ENCODE data around the gene REPS1. TPM values are rescaled to one million over a fixed set of nuclear protein-coding genes. Genes with fewer than 3 reads are reported as not detected.

REPS1 gene
- total and polyA plus RNA-seq, 7 experiments from 2014 or later = 24.7 to 74.6 (median 65.4) TPM

- Histone ChIP-seq H3K9me3 (ENCODE audit: control insufficient read depth in 2 of 3, low read length in 3 of 3) (no peaks in the 10 kb centered on the region), H3K4me3 (ENCODE audit: low read length) (no peak overlapping the region), H3K27me3 (ENCODE audit: control insufficient read depth in 2 of 2, insufficient read depth in 2 of 2, low read length in 2 of 2) (no peaks in the 10 kb centered on the region), H3K4me1 (ENCODE audit: control insufficient read depth in 2 of 2, insufficient read depth in 2 of 2, low read length in 2 of 2) (peaks cover 30 to 37% of the 10 kb centered on the region in 2 donors), H3K36me3 (ENCODE audit: control insufficient read depth in 2 of 3, insufficient read depth in 3 of 3, low read length in 3 of 3) (no peaks in the 10 kb centered on the region), H3K27ac (ENCODE audit: low read depth, low read length) (no peak overlapping the region)
- ChIA-PET POLR2A (no interaction called here), CTCF (no interaction called here)
- DNase-seq (no peak), ATAC-seq (no peak)
- Mint-ChIP-seq H3K27ac (peak overlapping the region in 2 of 9 donors; percentile 10 to 50), H3K9me3 (no peaks in the 10 kb centered on the region), H3K4me3 (peak overlapping the region in 6 of 10 donors; percentile 1 to 53 (median 10)), H3K4me1 (peaks cover 28 to 97% (median 88%) of the 10 kb centered on the region in 7 donors), H3K27me3 (no peaks in the 10 kb centered on the region), H3K36me3 (peaks cover 0 to 11% (median 0%) of the 10 kb centered on the region in 5 donors)
- intact Hi-C loops (cut with micrococcal nuclease) = no loop called here
Observed at GRCh38 chr6:138971601-138972000, 16.5 kb downstream of the REPS1 start.

DNA sequence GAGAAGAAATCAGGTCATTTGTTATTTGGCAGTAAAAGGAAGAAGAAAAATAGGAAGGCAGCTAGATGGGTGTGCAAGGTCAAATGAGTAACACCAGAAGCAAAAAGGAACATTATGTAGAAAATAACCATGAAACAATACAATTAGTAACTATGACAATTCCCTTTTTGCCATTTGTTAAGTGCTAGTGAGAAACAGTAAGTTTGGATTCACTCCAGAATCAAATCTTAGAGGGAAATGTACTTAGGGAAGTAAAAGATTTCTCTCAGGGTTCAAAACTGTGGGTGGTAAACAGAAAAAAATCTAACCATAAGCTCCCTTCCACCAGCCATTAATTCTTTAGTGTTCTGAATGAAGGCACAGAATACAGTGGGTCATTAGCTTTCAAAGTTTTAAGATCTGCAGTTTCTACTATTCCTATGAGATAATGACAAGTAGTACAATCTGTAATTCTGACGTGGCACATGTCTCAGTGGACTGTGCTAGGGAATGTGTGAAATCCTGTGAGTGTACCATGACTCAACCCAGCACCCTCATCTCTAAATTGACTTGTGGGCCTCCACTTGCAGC lies 17.1 kb downstream of the REPS1 start:
- no peaks in the 10 kb centered on the region for H3K9me3 Mint-ChIP-seq
- CTCF ChIA-PET = no interaction called here

DNA sequence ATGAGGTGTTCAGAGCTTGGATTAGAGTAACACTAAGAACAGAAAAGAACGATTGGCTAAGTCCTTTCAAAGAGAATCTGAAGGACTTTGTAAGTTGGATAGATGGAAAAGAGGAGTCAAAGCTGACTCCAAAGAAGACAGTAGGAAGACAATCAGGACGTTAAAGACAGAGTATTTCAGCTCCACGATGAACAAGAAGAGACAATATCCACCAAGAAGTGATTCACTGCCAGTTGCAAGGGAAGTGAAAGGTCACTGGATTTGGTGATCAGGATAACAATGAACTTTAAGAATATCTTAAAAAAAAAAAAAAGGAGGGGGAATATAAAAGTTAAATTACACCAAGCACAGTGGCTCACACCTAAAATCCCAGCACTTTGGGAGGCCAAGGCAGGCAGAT lies 17.9 kb downstream of the REPS1 start:
- no peak overlapping the region for H3K27ac ChIP-seq (ENCODE audit: low read depth, low read length)
- intact Hi-C loops (cut with micrococcal nuclease) = no loop called here
- no peaks in the 10 kb centered on the region for H3K9me3 ChIP-seq (ENCODE audit: control insufficient read depth in 2 of 3, low read length in 3 of 3)
- H3K4me3 ChIP-seq (ENCODE audit: low read length) = no peak overlapping the region
- ATAC-seq (no peak), DNase-seq (no peak)
- H3K27ac Mint-ChIP-seq = peak overlapping the region in 1 of 9 donors; percentile 47
- no peaks in the 10 kb centered on the region for H3K9me3 Mint-ChIP-seq
- H3K27me3 Mint-ChIP-seq = no peaks in the 10 kb centered on the region
- H3K27me3 ChIP-seq (ENCODE audit: control insufficient read depth in 2 of 2, insufficient read depth in 2 of 2, low read length in 2 of 2) = no peaks in the 10 kb centered on the region
- H3K4me1 Mint-ChIP-seq = peaks cover 27 to 95% (median 80%) of the 10 kb centered on the region in 7 donors
- peaks cover 0 to 11% (median 0%) of the 10 kb centered on the region in 5 donors for H3K36me3 Mint-ChIP-seq
- H3K4me3 Mint-ChIP-seq = peak overlapping the region in 3 of 10 donors; percentile 10 to 47 (median 30)
- ChIA-PET POLR2A (interaction anchor here (0.8 kb wide), 1 partner anchor 19 kb away, joined by 3 read pairs; no protein-coding TSS in a partner anchor), CTCF (no interaction called here)
- H3K4me1 ChIP-seq (ENCODE audit: control insufficient read depth in 2 of 2, insufficient read depth in 2 of 2, low read length in 2 of 2) = peaks cover 30 to 31% of the 10 kb centered on the region in 2 donors
- no peaks in the 10 kb centered on the region for H3K36me3 ChIP-seq (ENCODE audit: control insufficient read depth in 2 of 3, insufficient read depth in 3 of 3, low read length in 3 of 3)

More for the DNA sequence above, 17.1 kb downstream of the REPS1 start:
- no peaks in the 10 kb centered on the region for H3K9me3 ChIP-seq (ENCODE audit: control insufficient read depth in 2 of 3, low read length in 3 of 3)
- intact Hi-C loops (cut with micrococcal nuclease) = no loop called here
- ATAC-seq (peak; percentile 81), DNase-seq (no peak)
- no peaks in the 10 kb centered on the region for H3K36me3 ChIP-seq (ENCODE audit: control insufficient read depth in 2 of 3, insufficient read depth in 3 of 3, low read length in 3 of 3)
- Mint-ChIP-seq H3K27ac (peak overlapping the region in 3 of 9 donors; percentile 15 to 50 (median 26)), H3K27me3 (no peaks in the 10 kb centered on the region), H3K4me1 (peaks cover 28 to 97% (median 84%) of the 10 kb centered on the region in 7 donors), H3K4me3 (peak overlapping the region in 5 of 10 donors; percentile 7 to 53 (median 15)), H3K36me3 (peaks cover 0 to 11% (median 0%) of the 10 kb centered on the region in 5 donors)
- POLR2A ChIA-PET = no interaction called here
- H3K4me1 ChIP-seq (ENCODE audit: control insufficient read depth in 2 of 2, insufficient read depth in 2 of 2, low read length in 2 of 2) = peaks cover 30 to 32% of the 10 kb centered on the region in 2 donors
- H3K27ac ChIP-seq (ENCODE audit: low read depth, low read length) = no peak overlapping the region
- H3K27me3 ChIP-seq (ENCODE audit: control insufficient read depth in 2 of 2, insufficient read depth in 2 of 2, low read length in 2 of 2) = no peaks in the 10 kb centered on the region
- no peak overlapping the region for H3K4me3 ChIP-seq (ENCODE audit: low read length)

- Mint-ChIP-seq H3K4me3 (peak overlapping the region in 1 of 10 donors; percentile 29), H3K4me1 (peaks cover 15 to 68% (median 55%) of the 10 kb centered on the region in 7 donors), H3K9me3 (no peaks in the 10 kb centered on the region), H3K27ac (peak overlapping the region in 1 of 9 donors; percentile 62), H3K36me3 (peaks cover 0 to 11% (median 0%) of the 10 kb centered on the region in 5 donors), H3K27me3 (no peaks in the 10 kb centered on the region)
- no peak overlapping the region for H3K27ac ChIP-seq (ENCODE audit: low read depth, low read length)
- H3K4me3 ChIP-seq (ENCODE audit: low read length) = no peak overlapping the region
- no peaks in the 10 kb centered on the region for H3K36me3 ChIP-seq (ENCODE audit: control insufficient read depth in 2 of 3, insufficient read depth in 3 of 3, low read length in 3 of 3)
- H3K9me3 ChIP-seq (ENCODE audit: control insufficient read depth in 2 of 3, low read length in 3 of 3) = no peaks in the 10 kb centered on the region
- DNase-seq = no peak
- no peak for ATAC-seq
- ChIA-PET POLR2A (interaction anchor here (0.6 kb wide), 1 partner anchor 469 kb away, joined by 4 read pairs; no protein-coding TSS in a partner anchor), CTCF (no interaction called here)
- intact Hi-C loops (cut with micrococcal nuclease) = loop anchor here in 1 of 2 donors (2.0 kb wide), 1 partner anchor 18 kb away; no protein-coding TSS in a partner anchor
- H3K27me3 ChIP-seq (ENCODE audit: control insufficient read depth in 2 of 2, insufficient read depth in 2 of 2, low read length in 2 of 2) = no peaks in the 10 kb centered on the region
- H3K4me1 ChIP-seq (ENCODE audit: control insufficient read depth in 2 of 2, insufficient read depth in 2 of 2, low read length in 2 of 2) = peaks cover 15 to 19% of the 10 kb centered on the region in 2 donors
Observed at GRCh38 chr6:138966870-138967269, 21.2 kb downstream of the REPS1 start.

DNA sequence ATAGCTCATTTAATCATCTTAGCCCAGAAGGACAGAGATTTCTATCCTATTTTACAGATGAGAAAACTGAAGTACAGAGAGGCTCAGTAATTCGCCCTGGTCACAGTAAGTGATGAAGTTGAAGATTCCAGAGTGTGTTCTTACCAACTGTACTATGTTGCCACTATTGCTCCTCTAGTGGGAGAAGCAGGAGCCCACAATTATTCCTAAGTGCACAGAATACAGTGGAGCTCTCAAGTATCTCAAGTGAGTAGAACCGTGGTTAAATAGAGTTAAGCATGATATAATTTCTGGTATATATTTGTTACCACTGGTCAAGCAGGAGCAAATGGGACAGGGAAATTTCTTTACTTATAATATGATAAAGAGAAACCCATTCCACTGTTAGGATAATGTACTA lies 22.1 kb downstream of the REPS1 start:
- POLR2A ChIA-PET = no interaction called here
- intact Hi-C loops (cut with micrococcal nuclease) = loop anchor here in 1 of 2 donors (2.0 kb wide), 1 partner anchor 17 kb away; no protein-coding TSS in a partner anchor
- peaks cover 6 to 64% (median 53%) of the 10 kb centered on the region in 7 donors for H3K4me1 Mint-ChIP-seq

DNA sequence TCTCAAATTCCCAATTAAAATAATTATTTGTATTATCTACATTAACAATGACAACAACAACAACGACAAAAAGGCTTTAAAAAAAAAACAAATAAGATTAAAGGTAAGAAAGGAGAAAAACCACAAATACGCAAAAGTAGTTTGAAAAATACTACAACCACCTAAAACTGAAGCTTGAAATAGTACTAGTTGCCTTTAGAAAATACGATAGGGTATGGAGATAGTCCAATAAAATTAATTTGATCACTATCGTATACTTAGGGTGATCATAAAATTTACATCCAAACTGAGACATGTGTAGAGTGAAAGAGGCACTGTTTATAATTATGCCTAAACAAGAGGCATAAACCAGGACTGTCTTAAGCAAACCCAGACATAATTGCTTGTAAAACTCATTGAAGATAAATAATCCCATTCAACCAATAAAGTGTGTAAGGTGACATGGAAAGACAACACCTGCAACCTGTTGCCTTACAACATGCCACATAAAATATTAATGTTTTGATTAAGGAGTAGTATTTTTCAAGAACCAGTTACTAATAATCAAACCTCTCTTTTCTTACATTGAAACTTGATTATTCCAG lies 22.7 kb downstream of the REPS1 start:
- H3K4me3 ChIP-seq (ENCODE audit: low read length) = no peak overlapping the region
- H3K4me1 ChIP-seq (ENCODE audit: control insufficient read depth in 2 of 2, insufficient read depth in 2 of 2, low read length in 2 of 2) = peaks cover 9 to 10% of the 10 kb centered on the region in 2 donors
- peaks cover 2 to 64% (median 53%) of the 10 kb centered on the region in 7 donors for H3K4me1 Mint-ChIP-seq
- H3K27ac Mint-ChIP-seq = peak overlapping the region in 1 of 9 donors; percentile 21
- POLR2A ChIA-PET = interaction anchor here (1.1 kb wide), 1 partner anchor 299 kb away, joined by 3 read pairs; no protein-coding TSS in a partner anchor
- H3K27me3 ChIP-seq (ENCODE audit: control insufficient read depth in 2 of 2, insufficient read depth in 2 of 2, low read length in 2 of 2) = no peaks in the 10 kb centered on the region
- no peaks in the 10 kb centered on the region for H3K36me3 ChIP-seq (ENCODE audit: control insufficient read depth in 2 of 3, insufficient read depth in 3 of 3, low read length in 3 of 3)
- no peak for ATAC-seq
- H3K4me3 Mint-ChIP-seq = no peak overlapping the region
- intact Hi-C loops (cut with micrococcal nuclease) = no loop called here
- H3K27ac ChIP-seq (ENCODE audit: low read depth, low read length) = no peak overlapping the region
- no peak for DNase-seq
- H3K36me3 Mint-ChIP-seq = peaks cover 0 to 11% (median 0%) of the 10 kb centered on the region in 5 donors
- H3K9me3 ChIP-seq (ENCODE audit: control insufficient read depth in 2 of 3, low read length in 3 of 3) = no peaks in the 10 kb centered on the region
- no peaks in the 10 kb centered on the region for H3K27me3 Mint-ChIP-seq
- no peaks in the 10 kb centered on the region for H3K9me3 Mint-ChIP-seq
- CTCF ChIA-PET = interaction anchor here (0.6 kb wide), 1 partner anchor 151 kb away, joined by 6 read pairs; no protein-coding TSS in a partner anchor

More for the DNA sequence above, 22.1 kb downstream of the REPS1 start:
- H3K4me3 ChIP-seq (ENCODE audit: low read length) = no peak overlapping the region
- Mint-ChIP-seq H3K36me3 (peaks cover 0 to 11% (median 0%) of the 10 kb centered on the region in 5 donors), H3K27me3 (no peaks in the 10 kb centered on the region), H3K27ac (no peak overlapping the region), H3K4me3 (no peak overlapping the region), H3K9me3 (no peaks in the 10 kb centered on the region)
- CTCF ChIA-PET = no interaction called here
- ATAC-seq (no peak), DNase-seq (no peak)
- H3K27me3 ChIP-seq (ENCODE audit: control insufficient read depth in 2 of 2, insufficient read depth in 2 of 2, low read length in 2 of 2) = no peaks in the 10 kb centered on the region
- peaks cover 9 to 12% of the 10 kb centered on the region in 2 donors for H3K4me1 ChIP-seq (ENCODE audit: control insufficient read depth in 2 of 2, insufficient read depth in 2 of 2, low read length in 2 of 2)
- H3K36me3 ChIP-seq (ENCODE audit: control insufficient read depth in 2 of 3, insufficient read depth in 3 of 3, low read length in 3 of 3) = no peaks in the 10 kb centered on the region
- no peak overlapping the region for H3K27ac ChIP-seq (ENCODE audit: low read depth, low read length)
- H3K9me3 ChIP-seq (ENCODE audit: control insufficient read depth in 2 of 3, low read length in 3 of 3) = no peaks in the 10 kb centered on the region

Data from naive thymus-derived CD4-positive, alpha-beta T cell (primary cell).